ENCODE measurements around the gene GLI1.
"Not testable (repeated sequence)": the region's sequence is repeated elsewhere in the genome, so short reads cannot be mapped to it uniquely, and the experiment has no call there.

GLI1 gene

DNA sequence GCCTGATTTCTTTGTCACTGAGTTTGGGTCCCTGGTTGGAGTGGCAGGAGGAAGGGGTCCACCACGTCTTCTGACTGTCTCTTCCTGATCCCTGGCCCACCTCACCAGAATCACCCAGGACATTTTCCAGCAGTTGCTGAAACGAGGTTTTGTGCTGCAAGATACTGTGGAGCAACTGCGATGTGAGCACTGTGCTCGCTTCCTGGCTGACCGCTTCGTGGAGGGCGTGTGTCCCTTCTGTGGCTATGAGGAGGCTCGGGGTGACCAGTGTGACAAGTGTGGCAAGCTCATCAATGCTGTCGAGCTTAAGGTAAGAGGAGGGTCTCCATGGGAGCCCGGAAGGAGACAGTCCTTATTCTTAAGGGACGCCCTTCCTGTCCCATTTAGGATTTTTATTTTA, 40.6 kb downstream of the GLI1 start:
- no peak for DNase-seq

DNA sequence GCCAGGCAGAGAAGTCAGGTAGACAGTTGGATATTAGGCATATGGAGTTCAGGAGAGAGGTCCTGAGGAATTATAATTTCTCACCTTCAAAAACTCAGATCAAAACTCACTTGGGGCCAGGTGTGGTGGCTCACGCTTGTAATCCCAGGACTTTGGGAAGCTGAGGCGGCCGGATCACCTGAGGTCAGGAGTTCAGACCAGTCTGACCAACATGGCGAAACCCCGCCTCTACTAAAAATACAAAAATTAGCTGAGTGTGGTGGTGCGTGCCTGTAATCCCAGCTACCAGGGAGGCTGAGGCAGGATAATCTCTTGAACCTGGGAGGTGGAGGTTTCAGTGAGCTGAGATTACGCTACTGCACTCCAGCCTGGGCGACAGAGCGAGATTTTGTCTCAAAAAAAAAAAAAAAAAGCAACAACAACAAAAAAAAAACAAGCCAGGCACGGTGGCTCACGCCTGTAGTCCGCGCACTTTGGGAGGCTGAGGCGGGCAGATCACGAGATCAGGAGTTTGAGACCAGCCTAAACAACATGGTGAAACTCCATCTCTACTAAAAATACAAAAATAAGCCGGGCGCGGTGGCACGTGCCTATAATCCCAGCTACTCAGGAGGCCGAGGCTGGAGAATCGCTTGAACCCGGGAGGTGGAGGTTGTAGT, 42.9 kb downstream of the GLI1 start:
- DNase-seq, result not testable (repeated sequence)

DNA sequence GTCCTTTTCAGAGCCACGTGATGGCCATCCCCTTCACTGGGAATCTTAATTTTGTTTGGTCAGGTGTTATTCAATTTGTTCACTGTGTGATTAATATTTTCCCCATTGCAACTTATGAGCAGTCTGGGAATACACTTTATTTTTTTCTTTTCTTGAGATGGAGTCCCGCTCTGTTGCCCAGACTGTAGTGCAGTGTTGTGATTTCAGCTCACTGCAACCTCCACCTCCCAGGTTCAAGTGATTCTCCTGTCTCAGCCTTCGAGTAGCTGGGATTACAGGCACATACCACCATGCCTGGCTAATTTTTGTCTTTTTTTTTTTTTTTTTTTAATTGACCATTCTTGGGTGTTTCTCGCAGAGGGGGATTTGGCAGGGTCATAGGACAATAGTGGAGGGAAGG, 47.0 kb downstream of the GLI1 start:
- not testable (repeated sequence) for DNase-seq

DNA sequence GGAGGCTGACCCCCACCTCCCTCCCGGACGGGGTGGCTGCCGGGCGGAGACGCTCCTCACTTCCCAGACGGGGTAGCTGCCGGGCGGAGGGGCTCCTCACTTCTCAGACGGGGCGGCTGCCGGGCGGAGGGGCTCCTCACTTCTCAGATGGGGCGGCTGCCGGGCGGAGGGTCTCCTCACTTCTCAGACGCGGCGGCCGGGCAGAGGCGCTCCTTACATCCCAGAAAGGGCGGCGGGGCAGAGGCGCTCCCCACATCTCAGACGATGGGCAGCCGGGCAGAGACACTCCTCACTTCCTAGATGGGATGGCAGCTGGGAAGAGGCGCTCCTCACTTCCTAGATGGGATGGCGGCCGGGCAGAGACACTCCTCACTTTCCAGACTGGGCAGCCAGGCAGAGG, 48.2 kb downstream of the GLI1 start:
- DNase-seq, result not testable (repeated sequence)

DNA sequence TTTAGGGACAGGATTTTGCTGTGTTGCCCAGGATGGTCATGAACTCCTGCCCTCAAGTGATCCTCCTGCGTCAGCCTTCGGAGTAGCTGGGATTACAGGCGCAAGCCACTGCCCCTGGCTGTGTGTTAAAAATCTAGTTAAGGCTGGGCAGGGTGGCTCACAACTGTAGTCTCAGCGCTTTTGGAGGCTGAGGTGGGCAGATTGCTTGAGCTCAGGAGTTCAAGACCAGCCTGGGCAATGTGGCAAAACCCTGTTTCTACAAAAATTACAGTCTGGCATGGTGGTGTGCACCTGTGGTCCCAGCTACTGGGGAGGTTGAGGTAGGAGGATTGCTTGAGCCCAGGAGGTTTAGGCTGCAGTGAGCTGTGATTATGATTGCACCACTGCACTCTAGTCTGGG, 51.6 kb downstream of the GLI1 start:
- no peak for DNase-seq

DNA sequence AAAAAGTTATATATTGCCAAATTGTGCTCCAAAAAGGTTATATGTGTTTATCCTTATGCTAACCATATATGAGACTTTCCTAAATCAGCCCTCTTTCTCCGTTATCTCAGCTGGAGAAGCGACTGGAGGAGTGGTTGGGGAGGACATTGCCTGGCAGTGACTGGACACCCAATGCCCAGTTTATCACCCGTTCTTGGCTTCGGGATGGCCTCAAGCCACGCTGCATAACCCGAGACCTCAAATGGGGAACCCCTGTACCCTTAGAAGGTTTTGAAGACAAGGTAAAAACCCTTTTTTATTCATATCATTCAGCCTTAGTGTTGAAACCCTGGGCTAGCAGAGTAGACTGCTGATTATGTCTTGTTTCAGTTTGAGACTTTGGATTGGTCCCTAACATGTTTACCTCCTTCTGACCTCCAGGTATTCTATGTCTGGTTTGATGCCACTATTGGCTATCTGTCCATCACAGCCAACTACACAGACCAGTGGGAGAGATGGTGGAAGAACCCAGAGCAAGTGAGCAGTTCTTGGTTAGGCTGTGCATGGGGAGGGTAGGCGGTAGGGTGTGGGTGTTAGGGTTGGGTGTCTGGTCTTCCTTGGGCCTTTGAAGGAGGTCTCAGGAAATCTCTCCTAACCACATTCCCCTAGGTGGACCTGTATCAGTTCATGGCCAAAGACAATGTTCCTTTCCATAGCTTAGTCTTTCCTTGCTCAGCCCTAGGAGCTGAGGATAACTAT, 52.2 kb downstream of the GLI1 start:
- DNase-seq, result no peak

DNA sequence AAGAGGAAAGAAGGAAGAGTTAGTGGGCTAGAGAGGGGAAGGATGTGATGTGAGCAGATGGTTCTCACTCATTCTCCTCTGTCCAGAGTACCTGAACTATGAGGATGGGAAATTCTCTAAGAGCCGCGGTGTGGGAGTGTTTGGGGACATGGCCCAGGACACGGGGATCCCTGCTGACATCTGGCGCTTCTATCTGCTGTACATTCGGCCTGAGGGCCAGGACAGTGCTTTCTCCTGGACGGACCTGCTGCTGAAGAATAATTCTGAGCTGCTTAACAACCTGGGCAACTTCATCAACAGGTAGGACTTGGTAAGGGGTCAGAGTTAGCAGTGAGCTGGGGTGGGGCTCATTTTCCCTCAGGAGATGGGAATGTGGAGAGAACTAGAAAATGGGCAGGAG, 53.1 kb downstream of the GLI1 start:
- no peak for DNase-seq

DNA sequence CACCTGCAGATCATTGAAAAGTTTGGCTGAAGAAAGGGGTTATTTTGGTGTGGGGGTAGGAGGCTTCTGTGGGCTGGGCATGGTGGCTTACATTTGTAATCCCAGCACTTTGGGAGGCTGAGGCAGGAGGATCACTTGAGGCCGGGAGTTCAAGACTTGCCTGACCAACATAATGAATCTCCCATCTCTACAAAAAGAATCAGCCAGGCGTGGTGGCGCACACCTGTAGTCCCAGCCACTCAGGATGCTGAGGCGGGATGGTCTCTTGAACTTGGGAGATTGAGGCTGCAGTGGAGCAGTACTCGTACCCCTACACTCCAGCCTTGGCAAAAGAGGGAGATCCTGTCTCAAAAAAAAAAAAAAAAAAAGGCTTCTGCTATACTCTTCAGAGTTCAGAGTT, 53.7 kb downstream of the GLI1 start:
- no peak for DNase-seq

DNA sequence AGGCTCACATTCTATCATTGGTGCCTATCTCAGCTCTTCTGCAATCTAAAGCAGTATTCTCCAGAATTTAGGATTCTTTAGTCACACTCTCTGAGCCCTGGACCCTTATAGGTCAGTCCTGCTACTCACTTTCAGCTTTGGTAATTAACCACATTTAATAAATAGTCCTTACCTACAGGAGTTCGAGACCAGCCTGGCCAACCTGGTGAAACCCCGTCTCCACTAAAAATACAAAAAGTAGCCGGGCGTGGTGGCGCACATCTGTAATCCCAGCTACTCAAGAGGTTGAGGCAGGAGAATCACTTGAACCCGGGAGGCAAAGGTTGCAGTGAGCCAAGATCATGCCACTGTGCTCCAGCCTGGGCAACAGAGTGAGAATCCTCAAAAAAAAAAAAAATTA, 54.1 kb downstream of the GLI1 start:
- not testable (repeated sequence) for DNase-seq

DNA sequence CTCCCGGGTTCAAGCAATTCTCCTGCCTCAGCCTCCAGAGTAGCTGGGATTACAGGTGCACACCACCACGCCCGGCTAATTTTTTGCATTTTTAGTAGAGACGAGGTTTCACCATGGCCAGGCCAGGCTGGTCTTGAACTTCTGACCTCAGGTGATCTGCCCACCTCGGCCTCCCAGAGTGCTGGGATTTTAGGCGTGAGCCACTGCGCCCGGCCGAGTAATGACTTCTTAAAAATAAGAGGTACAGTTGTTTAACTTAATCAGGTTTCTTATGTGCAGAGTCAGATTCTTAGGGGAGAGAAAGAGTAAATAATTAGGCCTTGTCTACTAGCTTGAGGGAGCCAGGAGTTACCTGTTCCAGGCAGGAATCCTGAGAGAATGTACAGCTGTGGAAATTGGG, 54.7 kb downstream of the GLI1 start:
- DNase-seq, result not testable (repeated sequence)

DNA sequence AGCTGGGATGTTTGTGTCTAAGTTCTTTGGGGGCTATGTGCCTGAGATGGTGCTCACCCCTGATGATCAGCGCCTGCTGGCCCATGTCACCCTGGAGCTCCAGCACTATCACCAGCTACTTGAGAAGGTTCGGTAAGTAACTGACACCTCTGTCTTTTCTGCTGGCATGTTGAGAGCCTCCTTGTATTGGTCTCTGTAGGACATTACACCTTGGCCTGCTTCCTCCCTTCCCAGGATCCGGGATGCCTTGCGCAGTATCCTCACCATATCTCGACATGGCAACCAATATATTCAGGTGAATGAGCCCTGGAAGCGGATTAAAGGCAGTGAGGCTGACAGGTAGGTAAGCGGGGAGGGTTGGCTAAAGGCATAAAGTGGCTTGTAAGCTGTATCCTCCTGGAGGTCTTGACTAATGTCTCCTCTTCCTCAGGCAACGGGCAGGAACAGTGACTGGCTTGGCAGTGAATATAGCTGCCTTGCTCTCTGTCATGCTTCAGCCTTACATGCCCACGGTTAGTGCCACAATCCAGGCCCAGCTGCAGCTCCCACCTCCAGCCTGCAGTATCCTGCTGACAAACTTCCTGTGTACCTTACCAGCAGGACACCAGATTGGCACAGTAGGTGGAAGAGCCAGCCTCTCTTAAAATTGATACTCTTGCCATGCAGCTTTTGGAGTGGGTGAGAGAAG, 55.3 kb downstream of the GLI1 start:
- DNase-seq, result no peak

DNA sequence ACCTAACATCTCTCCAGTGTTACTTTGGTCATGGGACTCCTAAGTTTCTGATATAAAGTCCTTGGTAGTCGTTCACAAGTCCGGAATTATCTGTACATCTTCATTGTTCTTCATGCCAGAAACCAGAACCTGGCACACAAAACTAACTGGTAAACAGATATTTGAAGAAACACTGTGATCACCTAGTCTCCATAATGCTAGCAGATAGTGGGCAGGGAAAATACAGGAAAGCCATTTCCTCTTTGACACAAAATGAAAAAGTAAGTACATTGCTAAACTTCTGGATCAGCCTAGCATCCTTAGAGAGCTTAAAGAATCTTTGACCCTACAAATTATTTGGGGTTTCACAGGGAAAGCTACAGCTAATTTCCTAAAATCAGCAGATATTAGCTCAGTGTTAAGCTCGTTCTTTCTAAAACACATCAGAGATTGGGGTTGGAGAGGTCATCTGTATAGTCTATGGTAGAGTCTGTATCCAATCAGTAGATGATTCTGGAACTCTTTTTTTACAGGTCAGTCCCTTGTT, 55.9 kb downstream of the GLI1 start:
- DNase-seq, result no peak

DNA sequence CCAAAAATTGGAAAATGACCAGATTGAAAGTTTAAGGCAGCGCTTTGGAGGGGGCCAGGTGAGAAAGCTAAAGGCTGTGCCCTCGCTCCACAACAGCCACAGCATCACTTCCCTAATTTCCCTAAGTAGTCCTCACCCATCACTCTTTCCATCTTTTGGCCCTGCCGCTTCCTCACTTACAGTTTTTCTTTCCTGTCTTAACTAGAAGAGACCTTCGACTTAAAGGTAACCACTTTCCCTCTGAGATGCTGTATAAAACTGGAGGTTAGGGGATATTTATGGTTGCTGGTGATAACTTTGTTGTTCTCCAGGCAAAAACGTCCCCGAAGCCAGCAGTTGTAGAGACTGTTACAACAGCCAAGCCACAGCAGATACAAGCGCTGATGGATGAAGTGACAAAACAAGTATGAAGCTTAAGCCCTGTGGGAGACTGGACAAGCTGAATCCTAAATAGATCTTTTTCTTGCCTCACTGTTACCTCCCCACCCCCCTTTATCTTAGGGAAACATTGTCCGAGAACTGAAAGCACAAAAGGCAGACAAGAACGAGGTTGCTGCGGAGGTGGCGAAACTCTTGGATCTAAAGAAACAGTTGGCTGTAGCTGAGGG, 56.5 kb downstream of the GLI1 start:
- no peak for DNase-seq

DNA sequence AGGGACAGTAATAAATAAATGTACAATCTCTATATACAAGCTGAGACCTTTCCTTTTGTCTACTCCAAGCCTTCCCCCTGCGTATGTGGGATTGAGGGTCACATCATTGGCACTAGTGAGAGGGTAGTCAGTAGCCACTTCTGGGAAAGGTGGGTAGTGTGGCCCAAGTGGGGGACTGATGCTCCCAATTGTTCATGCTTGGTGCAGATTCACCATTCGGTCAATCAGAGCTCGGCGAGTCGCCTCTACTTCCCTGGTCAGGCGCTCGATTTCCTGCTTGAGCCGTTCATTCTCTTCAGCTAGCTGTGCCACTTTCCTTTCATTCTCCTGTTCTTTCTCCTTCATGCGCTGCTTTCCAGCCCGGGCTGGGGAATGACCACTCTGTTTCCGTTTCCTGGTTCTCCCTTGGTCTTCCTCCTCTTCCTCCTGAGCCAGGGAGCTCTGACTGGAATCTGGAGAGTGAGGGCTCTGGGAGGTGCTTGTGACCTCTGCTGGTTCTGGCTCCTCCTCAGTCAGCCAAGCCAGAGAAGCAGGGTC, 57.1 kb downstream of the GLI1 start:
- no peak for DNase-seq

DNA sequence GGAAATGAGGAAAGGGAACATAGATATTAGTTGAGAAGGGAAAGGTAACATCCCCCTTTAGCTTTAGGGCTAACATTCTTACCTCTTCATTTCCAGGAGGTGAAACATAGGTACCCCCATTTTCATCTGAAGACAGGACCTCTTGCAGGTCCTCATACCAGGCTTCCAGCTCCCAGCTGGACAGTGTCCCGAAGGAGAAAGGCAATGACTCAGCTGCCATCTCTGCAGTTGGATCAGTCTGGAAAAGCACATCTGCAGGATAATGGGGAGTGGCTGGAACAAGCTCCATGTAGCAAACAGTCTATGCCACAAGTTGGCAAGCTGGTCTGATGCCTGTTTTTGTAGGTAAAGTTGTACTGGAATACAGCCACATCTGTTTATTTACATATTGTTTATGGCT, 57.6 kb downstream of the GLI1 start:
- no peak for DNase-seq

DNA sequence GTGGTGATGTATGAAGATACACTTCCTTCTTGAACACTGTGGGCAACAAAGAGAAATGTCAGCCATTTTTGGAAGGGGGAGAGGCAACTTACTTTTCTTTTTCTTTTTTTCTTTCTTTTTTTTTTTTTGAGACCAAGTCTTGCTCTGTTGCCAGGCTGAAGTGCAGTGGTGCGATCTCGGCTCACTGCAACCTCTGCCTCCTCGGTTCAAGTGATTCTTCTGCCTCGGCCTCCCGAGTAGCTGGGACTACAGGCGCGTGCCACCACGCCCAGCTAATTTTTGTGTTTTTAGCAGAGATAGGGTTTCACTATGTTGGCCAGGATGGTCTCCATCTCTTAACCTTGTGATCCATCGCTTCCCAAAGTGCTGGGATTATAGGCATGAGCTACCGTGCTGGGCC, 58.1 kb downstream of the GLI1 start:
- DNase-seq, result not testable (repeated sequence)

DNA sequence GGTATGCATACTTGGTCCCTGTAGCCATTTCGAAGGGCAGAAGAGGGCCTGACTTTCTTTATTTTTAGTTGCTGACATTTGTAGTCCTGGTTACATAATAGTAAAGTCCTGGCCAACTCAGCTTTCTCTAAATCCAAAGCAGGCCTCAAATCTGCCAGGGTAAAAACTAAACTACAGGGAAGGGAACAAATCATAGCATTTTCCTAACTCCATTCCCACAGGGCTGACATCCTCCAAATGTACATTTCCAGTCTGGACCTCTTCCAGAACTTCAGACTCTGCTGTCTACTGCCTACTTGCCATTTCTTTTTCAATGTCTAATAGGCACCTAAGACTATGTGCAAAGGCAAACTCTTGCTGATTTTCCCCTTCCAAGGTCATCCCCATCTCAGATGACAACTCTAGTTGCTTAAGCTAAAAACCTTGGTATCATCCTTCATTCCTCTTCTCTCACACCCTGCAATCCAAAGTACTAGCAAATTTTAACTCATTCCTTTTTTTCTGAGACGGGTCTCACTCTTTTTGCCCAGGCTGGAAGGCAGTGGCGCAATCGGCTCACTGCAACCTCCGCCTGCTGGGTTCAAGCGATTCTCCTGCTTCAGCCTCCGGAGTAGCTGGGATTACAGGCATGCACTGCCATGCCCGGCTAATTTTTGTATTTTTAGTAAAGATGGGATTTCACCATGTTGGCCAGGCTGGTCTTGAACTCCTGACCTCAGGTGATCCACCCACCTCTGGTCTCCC, 58.8 kb downstream of the GLI1 start:
- DNase-seq, result no peak

DNA sequence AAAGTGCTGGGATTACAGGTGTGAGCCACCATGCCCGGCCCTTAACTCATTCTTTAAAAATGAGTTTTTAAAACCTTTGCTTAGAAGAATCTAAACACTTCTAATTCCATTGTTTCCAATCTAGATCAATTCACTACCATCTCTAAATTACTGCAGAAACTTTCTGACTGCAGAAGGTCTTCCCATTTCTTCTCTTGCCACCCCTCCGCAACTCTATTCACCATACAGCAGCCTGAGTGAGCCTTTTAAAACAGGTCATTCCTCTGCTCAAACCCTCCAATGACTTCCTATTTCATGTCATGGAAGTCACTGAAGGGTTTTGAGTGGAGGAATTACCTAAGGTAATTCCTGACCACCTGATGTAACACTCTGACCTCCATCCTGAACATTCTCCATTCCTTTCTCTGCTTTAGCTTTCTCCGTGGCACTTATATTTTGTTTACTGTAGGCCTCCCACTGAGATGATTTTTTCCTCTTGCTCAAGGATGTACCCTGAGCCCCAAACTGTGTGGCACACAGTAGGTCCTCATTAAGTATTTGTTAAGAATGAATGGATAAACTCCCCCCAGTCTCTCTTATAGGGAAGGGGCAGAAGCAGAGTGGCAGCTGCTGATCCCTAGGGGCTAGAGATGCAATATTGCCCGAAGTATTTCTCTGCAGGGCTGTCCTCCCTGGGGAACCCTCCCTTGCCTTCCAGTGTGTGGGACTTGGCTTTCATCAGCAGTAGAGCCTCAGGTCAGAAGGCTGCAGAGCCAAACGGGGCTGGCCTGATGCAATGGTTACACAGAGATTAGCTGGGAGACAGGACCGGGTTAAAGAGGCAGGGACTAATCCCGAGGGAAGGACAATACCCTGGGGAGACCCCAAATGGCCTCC, 59.6 kb downstream of the GLI1 start:
- no peak for DNase-seq

DNA sequence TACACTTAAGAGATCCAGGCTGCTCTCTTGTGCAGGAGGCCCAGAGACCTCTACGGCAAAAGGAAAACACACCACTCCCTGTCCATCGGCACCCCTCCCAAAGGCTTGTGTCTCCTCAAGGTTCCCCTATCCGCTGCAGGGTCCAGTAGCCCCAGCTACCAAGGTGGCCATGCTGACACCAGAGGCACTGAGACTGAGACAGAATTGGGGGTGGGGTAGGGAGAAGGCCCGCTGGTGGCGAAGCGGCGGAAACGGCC, 60.1 kb downstream of the GLI1 start:
- no peak for DNase-seq

DNA sequence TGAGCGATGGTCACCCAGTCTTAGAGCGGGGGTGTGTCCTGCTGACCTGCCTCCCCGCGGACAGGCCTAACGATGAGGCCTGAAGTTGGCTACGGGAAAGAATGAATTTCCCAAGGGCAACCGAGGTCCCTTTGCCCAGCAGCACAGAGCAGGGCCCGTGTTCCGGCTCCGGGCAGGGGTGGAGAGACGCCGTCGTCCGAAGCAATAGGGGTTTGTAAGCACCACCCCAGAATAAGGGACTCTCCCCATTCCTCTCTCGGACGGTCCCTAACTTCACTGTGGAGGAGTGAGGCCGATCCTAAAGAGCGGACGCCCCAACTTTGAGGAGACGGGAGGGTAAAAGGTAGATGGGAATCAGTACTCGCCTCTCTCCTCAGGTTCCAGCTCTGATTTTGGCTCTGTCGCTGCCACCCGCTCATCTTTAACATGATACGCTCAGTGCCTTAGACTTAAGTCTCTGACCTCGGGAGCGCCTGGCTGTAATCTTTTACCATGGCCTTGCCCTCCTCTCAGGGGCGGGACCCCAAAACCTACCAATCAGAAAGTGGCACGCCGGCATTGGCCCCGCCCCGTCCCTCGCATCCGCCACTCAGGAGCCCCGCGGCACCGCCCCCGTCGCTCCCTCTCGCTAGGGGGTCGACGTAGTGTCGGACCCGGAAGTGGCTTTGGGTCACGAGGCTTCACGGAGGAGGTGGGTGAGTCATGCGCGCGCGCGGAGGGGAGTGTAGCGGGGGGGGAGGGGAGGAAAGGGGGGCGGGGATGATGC, 60.7 kb downstream of the GLI1 start, which contains the start of gene DDIT3:
Gene DDIT3, minus strand, starts transcription at position 462 of the 766 bp plus-strand sequence. CDS start 3,108 bp downstream, outside the sequence.
- peak; percentile 100 for DNase-seq

DNA sequence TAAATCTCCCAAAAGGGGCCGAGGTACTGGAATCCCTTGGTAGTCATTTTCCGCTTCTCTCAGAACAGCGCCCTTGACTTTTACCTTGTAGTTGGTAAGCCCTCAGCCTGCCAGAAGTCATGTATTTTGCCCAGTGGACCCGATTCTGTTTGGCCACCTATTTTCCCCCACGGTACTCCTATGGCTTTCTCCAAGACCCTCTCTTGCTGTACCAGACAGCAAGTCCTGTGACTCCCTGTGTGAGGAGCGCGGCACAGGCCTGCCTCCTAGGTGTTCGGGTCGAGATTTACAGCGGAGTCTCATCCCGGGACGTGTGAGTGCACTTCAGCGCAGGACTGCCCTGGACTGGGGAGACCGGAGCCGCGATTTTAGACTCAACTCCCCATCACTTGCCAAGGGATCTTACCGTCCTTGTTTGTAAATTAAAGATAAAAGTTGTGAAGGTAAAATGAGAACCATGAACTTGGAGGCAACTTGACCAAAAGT, 62.0 kb downstream of the GLI1 start:
- DNase-seq, result no peak
